ENCODE data around the gene SLC46A3.
"Not testable (repeated sequence)": the region's sequence is repeated elsewhere in the genome, so short reads cannot be mapped to it uniquely, and the experiment has no call there.

The SLC46A3 gene

DNA sequence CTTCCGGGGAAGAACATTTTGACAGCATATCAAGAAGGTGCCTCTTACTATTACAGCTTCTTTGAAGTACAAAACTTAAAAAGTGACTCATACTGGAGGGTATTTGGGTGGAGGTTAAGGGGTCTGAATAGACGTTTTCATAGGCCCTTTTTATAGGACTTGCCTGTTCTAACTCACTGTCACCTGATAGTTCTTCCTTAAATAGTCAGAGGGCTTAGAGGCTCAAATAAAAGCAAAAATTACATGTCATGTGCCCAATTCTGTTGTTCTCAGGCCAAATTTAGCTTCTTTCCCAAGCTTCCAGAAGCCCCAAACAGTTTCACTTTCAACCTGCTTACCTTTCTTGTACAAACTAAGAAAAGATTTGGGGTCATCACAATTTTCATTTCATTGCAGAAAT is 16.1 kb upstream of the SLC46A3 start:
- DNase-seq (ENCODE audit: low read depth in 4 of 4, low spot score in 1 of 4), result no peak

DNA sequence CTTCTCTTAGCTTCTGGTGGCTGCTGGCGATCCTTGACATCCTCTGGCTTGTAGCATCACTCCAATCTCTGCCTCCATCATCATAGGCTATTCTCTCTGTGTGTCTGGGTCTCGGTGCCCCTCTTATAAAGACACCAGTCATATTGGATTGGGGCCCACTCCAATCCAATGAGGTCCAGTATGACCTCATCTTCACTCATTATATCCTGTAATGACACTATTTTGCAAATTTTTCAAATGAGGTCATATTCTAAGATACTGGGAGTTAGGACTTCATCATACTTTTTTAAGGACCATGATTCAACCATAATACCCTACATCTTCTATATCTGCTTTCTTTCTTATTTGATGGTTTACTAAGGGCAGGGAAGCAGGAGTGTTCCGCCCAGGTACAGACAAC is 12.0 kb upstream of the SLC46A3 start:
- no peak for DNase-seq (ENCODE audit: low read depth in 4 of 4, low spot score in 1 of 4)

DNA sequence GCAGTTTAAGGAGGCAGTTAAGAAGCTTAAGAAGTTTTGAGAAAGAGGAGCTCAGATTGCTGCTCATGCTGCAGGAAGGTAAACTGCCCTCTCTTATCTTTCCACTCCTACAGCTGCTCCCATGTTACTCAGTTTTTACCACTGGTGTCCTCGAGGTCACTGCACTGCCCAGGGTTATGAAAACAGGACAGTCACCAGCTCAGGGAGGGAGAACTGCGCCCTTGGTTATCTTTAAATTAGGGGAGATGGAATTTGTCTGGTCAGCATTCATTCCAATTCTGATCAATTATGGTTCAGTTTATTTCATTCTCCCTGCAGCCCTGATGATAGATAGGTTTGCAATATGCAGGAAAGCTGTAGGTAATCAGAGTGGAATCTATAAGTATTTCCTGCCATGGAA is 10.8 kb upstream of the SLC46A3 start:
- no peak for DNase-seq (ENCODE audit: low read depth in 4 of 4, low spot score in 1 of 4)

DNA sequence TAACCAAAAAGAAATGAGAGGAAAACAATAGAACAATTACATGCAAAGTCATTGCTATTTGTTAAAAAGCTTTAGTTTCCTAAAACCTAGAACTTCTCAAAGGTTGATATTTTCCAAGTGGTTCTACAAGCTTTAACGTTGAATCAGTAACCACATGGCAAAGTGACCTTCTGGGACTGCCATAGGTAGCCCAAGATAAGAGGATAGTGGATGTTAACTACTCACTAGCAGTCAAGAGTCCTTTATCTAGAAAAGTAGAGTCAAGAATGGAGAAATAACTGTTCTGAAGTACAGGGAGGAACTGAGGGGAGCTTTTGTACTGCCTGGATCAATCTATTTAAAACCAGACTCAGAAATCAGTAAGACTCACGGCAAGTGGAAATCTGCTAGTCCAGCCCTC is 9.9 kb upstream of the SLC46A3 start:
- no peak for DNase-seq (ENCODE audit: low read depth in 4 of 4, low spot score in 1 of 4)

DNA sequence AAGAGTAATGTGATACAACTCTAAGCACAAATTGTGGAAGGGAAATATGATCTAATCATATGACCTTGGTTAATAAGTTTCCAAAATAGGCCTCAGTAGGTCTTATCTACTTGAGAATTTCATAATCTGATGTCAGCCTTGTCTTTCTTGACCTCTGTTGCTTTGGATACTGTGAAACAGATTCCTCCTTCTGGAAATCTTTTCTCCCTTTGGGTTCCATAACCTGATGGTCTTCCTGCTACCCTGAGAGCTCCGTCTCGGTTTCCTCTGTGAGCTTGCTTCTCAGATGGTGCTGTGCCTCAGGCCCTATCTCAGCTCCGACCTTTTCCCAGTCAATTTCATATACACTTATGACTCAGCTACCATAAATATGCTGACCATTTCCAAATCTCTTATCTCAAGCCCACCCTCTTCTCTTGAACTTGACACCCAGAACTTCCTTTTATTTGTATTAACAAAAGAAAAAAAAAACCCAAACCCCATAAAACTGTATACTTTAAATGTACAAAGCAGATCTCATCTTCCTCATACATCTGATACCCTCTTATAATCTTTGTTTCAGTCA is 6.4 kb upstream of the SLC46A3 start:
- DNase-seq (ENCODE audit: low read depth in 4 of 4, low spot score in 1 of 4), result no peak

DNA sequence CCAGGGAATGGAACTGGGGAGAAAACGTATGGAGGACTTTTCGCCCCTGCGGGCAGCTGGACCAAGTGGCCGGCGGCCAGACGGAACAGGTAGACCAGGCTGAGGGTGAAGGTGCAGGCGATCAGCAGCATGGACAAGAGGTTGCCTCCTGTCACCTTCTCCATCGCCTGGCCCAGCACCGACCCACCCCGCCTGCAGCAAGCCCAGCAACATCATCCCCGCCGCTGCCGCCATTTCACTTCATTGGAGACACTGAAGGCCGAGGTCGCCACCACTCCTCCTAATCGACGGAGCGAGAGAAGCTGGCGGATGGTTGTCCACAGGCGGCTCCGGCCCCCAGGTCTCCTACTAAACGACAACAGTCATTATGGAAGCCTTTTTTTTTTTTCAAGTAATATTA is 5.0 kb upstream of the SLC46A3 start:
- no peak for DNase-seq (ENCODE audit: low read depth in 4 of 4, low spot score in 1 of 4)

DNA sequence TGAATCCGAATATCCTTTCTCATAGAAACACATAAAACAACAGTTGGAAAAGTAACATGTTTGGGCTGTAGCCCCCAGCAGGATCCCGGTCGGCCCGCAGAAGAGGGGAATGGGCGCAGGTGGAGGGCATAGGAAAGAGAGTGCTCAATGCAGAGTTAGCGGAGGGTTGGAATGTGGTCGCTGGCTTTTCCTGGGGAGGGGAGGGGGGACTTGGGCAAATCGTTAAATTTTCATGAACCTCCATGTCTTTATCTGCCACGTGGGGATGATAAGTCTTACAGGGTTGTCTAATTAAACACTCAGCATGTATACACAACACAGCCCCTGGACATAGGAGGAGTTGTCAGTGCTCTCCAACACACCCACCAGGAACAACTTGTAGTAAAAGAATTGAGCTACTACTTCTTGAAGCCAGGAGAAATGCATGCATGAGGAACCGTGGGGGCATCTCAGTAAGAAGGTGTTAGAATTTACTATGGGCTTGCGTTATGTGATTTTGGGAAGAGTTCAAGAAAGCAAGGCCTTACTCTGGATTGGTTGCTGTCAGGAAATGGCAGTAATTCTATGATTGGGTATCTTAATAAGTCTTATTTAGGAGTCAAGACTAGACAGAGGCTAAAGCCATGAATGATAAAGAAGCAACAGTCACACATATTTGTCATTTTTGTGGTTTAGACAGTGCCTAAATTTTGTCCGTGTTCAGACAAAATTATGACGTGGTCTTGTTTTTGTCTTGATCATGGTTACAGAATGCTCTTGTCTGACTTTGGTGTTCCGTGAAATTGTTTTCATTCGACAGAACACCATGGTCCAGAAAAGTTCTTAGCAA is 671 bp upstream of the SLC46A3 start:
- DNase-seq (ENCODE audit: low read depth in 4 of 4, low spot score in 1 of 4), result no peak

DNA sequence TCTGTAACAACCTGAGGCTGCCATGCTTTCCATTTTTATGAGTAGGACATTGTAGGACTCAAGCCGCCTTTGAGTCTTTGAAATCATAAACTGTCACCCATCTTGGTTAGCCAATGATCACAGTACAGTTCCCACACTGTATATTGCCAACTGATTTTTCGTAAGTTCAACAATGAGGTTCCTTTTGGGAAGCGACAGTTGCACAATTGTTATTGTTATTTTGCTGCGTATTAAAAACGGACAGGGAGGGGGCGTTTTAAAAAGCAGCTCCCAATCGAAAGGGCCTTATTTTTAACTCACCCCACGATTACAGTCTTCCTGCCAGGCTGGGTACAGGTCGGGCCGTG is 601 bp downstream of the SLC46A3 start:
- DNase-seq (ENCODE audit: low read depth in 4 of 4, low spot score in 1 of 4), result no peak

DNA sequence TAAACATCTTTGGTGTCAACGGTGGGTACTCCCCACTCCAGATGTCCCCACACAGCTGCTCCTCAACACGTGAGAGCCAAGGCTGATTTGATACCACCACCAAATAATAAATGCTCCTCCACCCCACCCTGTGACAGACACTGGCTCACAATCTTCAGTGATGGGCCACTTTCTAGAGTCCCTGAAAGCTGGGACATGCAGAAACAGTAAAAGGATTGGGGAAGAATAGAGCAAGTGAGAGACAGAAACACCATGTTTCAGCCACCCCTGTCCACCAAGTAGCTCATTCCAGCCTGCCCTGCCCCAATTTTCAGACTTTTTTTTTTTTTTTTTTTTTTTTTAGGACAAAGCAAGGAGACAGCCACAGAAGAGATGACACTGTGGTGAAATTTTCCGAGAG is 1.6 kb downstream of the SLC46A3 start:
- DNase-seq (ENCODE audit: low read depth in 4 of 4, low spot score in 1 of 4), result no peak

DNA sequence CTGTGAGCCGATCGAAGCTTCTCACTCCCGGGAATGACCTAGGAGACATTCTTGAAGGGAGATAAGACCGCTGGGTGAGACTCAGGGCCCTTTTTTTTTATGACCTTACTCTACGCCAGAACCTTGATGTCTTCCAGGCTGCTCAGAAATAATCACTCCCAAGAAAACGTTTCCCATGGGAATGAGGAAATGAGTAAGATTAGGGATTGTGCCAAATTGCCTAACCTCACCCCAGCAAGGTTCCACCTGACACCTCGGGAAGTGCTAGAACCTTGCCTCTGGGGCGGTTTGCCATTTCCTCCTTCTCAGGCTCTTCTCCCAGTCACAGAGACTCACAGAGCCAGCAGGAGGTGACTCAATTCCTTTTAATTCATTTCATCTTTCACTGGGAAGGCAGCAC is 2.3 kb downstream of the SLC46A3 start:
- DNase-seq (ENCODE audit: low read depth in 4 of 4, low spot score in 1 of 4), result no peak

DNA sequence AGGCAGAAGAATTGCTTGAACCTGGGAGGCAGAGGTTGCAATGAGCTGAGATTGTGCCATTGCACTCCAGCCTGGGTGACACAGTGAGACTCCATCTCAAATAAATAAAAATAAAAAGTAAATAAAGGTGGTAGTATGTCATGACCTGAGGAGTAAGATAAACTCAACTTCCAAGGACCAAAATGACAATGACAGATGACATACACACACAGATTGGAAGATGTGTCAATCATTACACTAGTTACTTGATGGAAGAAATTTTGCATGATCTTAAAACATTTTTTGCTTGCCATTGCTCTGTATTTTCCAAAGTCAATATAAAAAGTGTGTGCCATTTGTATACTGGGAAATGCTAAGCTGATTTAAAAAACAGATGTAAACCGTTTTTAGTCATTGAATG is 4.1 kb downstream of the SLC46A3 start:
- no peak for DNase-seq (ENCODE audit: low read depth in 4 of 4, low spot score in 1 of 4)

DNA sequence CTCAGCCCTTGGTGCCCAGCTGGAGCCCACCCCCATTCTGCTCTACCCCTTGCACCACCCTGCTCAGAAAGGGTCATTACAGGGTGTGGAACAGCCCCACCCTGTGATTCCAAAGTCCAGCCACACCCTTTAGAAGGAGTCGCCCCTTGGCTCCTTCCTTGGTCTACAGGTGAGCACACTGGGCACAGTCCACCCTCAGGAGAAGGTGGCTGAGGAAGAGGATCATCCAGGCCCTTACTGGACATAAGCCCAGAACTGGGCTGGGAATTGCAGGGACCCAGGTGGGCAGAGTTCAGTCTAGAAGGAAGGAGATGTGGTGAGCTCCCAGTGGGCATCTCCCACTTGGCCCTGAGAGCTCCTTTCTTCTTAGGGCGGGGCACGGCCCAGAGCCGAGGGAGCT is 8.6 kb downstream of the SLC46A3 start:
- no peak for DNase-seq (ENCODE audit: low read depth in 4 of 4, low spot score in 1 of 4)

DNA sequence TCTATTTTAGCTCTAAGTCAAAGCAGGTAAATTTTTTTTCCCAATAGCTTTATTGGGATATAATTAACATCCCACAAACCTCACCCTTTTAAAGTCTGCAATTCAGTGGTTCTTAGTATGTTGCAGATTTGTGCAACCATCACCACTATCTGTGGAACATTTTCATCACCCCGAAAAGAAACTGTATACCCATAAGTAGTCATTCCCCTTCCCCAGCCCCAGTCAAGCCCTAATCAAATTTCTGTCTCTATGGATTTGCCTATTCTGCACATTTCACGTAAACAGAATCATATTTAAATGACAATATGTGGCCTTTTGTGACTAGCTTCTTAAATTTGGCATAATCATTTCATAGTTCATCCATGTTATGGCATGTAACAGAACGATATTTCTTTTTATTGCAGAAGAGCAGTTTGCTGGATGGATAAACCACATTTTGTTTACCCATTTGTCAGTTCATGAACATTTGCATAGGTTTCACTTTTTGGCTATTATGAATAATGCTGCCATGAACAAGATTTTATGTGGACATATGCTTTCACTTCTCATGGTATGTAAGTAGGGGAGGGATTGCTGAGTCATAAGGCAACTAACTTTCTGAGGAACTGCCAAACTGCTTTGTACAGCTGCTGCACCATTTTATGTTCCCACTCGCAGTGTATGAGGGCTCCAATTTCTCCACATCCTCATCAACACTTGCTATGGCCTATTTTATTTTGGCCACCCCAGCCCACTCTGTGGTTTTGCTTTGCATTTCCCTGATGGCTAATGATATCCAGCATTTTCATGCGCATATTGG is 10.9 kb downstream of the SLC46A3 start:
- no peak for DNase-seq (ENCODE audit: low read depth in 4 of 4, low spot score in 1 of 4)

DNA sequence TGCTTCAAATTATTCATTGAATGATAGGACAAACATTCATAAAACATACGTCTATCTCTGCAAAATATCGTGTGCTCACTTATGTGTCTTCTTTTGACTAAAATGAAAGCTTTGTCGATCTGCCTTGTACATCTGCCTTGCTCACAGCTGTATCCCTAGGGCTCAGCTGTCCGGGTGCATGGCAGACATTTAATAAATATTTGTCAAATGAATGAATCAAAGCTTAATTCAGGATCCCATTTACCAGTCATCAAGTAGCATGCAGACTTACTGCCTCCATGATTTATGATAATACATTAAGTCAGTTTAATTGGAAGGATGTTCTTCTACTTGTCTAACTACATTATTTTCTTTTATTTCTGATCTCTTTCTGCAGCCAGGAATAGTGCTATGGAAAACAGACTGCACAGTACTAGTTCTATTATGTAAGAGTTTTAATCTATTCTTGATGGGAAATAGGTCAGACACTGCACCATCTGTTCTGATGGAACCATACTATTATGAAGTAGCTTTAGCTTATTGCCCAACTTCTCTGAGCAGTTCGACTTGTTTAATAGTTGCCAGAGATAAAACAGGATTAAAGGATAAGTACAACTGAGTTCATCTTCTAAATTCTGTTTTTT is 13.2 kb downstream of the SLC46A3 start:
- no peak for DNase-seq (ENCODE audit: low read depth in 4 of 4, low spot score in 1 of 4)

DNA sequence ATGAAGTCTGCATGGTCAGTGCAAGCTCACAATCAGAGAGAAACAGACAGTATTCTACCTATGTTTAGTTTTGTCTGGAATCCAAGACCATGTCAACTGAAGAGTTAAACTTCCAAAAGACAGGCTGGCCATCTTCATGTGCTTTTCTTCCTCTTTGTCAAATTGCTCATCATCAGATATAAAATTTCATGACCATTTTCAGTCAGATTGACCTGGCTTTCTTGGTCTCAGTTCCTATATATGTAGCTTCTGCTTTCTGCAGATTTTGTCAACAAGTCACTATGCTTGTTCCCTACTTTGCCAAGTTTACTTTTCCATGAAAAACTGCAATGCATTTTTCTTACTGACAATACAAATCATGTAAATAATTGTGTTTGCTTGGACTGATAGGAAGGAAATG is 13.9 kb downstream of the SLC46A3 start:
- no peak for DNase-seq (ENCODE audit: low read depth in 4 of 4, low spot score in 1 of 4)

DNA sequence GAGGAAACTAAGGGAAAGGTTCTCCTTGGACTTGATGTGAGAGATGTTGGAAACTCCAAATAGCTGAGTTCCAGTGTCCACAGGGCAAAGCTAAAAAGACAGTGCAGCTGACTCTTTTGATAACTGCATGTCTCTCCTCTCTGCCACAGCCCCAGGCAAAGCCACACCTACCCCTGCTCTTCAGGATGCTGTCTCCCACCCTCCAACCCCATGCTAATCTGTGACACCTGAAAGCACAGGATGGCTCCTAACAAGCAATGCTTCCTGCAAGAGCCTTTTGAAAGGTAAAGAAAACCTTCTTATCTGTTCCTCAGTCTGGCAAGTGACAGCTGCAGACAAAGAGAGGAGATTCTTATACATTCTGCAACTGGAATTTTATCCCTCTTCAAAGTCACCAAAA is 14.5 kb downstream of the SLC46A3 start:
- DNase-seq (ENCODE audit: low read depth in 4 of 4, low spot score in 1 of 4), result no peak

DNA sequence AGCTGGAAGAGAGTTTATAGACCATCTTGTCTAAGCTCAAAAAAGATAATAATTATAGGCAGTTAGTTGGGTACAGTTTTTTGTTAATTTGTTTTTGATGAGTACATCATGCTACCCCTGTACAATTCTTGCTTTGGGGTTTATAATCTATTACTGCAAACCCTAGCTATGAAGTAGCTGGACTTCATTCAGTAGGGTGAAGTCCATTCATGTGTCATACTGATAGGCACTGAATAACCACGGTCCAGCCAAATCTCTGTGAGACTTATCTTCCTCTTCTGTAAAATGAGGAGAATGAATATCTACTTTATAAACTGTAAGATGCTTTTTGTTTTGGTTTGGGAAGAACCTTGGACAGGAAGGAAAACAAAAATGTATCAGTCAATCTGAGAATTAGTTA is 19.5 kb downstream of the SLC46A3 start:
- no peak for DNase-seq (ENCODE audit: low read depth in 4 of 4, low spot score in 1 of 4)

DNA sequence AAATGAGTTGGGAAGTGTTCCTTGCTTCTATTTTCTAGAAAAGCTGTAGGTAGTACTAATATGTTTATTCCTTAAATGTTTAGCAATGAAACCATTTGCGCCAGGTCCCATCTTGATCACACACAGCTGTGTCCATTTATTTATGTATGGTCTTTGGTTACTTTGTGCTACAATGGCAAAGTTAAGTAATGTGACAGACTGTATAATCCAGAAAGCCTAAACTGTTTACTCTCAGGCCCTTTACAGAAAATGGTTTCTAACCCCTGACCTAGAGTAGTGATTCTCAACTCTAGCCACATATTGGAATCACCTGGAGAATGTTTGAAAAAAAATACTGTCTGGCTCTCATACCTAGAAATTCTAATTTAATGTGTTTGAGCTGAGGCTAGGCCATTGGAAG is 21.3 kb downstream of the SLC46A3 start:
- DNase-seq (ENCODE audit: low read depth in 4 of 4, low spot score in 1 of 4), result no peak

DNA sequence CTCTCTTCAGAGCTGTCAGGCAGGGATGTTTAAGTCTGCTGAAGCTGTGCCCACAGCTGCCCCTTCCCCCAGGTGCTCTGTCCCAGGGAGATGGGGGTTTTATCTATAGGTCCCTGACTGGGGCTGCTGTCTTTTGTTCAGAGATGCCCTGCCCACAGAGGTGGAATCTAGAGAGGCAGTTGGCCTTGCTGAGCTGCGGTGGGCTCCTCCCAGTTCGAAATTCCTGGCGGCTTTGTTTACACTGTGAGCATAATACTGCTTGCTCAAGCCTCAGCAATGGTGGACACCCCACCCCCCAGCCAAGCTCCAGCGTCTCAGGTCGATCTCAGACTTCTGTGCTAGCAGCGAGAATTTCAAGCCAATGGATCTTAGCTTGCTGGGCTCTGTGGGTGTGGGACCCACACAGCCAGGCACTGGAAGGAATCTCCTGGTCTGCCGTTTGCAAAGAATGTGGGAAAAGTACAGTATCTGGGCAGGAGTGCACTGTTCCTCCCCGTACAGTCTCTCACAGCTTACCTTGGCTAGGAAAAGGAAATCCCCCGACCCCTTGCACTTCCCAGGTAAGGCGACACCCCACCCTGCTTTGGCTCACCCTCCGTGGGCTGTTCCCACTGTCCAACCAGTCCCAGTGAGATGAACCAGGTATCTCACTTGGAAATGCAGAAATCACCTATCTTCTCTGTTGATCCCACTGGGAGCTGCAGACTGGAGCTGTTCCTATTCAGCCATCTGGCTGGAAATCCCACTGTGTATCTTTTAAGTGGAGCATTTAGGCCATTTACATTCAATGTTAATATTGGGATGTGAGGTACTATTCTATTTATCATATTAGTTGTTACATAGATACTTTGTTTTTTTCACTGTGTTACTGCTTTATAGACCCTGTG is 24.9 kb downstream of the SLC46A3 start:
- DNase-seq (ENCODE audit: low read depth in 4 of 4, low spot score in 1 of 4), result not testable (repeated sequence)

DNA sequence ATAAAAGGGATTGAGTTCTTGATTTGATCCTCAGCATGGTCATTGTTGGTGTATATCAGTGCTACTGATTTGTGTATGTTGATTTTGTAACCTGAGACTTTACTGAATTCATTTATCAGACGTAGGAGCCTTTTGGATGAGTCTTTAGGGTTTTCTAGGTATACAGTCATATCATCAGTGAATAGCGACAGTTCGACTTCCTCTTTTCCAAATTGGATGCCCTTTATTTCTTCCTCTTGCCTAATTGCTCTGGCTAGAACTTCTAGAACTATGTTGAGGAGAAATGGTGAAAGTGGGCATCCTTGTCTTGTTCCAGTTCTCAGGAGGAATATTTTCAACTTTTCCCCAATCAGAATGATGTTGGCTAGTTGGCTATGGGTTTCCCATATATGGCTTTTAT is 32.9 kb downstream of the SLC46A3 start:
- DNase-seq (ENCODE audit: low read depth in 4 of 4, low spot score in 1 of 4), result no peak

DNA sequence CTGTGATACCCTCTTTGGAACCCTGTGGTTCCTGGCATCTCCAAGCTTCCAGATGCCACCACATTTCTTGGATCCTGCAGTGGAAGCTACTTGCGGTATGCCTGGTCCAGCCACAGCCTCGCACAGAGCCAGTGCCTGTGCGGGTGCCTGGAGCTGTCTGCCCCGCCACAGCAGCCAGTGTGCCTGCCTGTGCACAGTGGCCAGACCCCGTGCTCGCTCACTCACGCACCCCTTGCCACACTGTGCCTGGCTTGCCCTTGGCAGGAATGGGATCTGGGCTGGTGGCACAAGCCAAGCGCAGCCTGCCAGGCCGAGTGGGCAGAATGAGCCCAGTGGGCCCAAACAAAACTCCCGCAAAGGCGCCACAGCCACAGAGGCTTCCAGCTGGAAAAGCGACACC is 33.7 kb downstream of the SLC46A3 start:
- no peak for DNase-seq (ENCODE audit: low read depth in 4 of 4, low spot score in 1 of 4)
